Amniotic stem cell (primary cell): ENCODE measurements around the gene RBM39.

Experiments
- DNase-seq: peaks from one replicate; lab custom pipeline; 2025; lab: John Stamatoyannopoulos, UW

Gene RBM39

GRCh38 chr20:35669221-35669620, 72.8 kb downstream of the RBM39 start:
- no peak for DNase-seq

- no peak for DNase-seq
Measured at GRCh38 chr20:35665949-35666288, 76.1 kb downstream of the RBM39 start.

GRCh38 chr20:35664466-35665206, 77.4 kb downstream of the RBM39 start, which contains the start of the genes CPNE1 and RBM12:
TSS of gene CPNE1 (minus strand) at chr20:35664900. CDS start at chr20:35632923, 31,977 bp downstream.
TSS of gene RBM12 (minus strand) at chr20:35664900. CDS start at chr20:35655322, 9,578 bp downstream.
- peak; percentile 80 for DNase-seq

GRCh38 chr20:35663516-35664465, 78.3 kb downstream of the RBM39 start:
- DNase-seq = peak; percentile 8

GRCh38 chr20:35662551-35662950, 79.5 kb downstream of the RBM39 start:
- no peak for DNase-seq

GRCh38 chr20:35661908-35662307, 80.2 kb downstream of the RBM39 start:
- no peak for DNase-seq

GRCh38 chr20:35661053-35661452, 81.0 kb downstream of the RBM39 start:
- no peak for DNase-seq

- no peak for DNase-seq
Measured at GRCh38 chr20:35660122-35660937, 81.7 kb downstream of the RBM39 start.

GRCh38 chr20:35657271-35657670, 84.8 kb downstream of the RBM39 start:
- no peak for DNase-seq

- DNase-seq = no peak
Measured at GRCh38 chr20:35654415-35654814, 87.6 kb downstream of the RBM39 start.

- no peak for DNase-seq
Measured at GRCh38 chr20:35653893-35654292, 88.2 kb downstream of the RBM39 start.
